ENCODE measurements around the gene WDR75. TPM values are rescaled to one million over a fixed set of nuclear protein-coding genes. Genes with fewer than 3 reads are reported as not detected.

The WDR75 gene
- total and polyA plus RNA-seq, 2 of the 13 experiments (the other 11 are each of a cell fraction or from before 2014, with no cell fraction given), result 63.0 to 74.1 TPM

DNA sequence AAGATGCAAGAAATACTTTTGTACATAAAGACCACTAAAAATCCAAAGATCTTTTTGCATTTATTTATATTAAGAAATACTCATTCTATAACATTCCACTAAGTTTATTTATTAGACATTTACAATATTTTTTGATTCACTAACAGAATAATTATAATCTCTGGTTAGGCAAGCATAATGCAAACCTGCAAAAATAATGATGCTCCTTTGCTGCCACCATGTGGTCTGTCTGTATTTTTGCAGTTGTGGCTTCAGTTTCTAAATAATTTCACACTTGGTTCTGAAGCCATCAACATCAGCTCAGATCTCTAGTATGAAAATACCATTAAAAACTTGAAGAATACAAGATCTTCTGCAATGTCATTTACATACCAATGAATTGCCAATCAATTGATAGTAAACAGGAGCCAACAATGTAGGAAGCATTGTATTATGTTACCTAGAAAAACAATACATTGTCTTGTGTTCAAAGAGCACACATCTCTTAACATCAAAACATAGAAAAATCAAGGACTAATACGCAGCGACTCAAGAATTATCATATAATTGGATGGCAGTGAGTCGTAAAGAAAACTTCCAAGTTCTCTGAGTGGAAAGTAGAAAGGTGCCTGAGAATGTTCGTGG is 28.8 kb upstream of the WDR75 start (continued):
- TF ChIP-seq, protein P1, sequence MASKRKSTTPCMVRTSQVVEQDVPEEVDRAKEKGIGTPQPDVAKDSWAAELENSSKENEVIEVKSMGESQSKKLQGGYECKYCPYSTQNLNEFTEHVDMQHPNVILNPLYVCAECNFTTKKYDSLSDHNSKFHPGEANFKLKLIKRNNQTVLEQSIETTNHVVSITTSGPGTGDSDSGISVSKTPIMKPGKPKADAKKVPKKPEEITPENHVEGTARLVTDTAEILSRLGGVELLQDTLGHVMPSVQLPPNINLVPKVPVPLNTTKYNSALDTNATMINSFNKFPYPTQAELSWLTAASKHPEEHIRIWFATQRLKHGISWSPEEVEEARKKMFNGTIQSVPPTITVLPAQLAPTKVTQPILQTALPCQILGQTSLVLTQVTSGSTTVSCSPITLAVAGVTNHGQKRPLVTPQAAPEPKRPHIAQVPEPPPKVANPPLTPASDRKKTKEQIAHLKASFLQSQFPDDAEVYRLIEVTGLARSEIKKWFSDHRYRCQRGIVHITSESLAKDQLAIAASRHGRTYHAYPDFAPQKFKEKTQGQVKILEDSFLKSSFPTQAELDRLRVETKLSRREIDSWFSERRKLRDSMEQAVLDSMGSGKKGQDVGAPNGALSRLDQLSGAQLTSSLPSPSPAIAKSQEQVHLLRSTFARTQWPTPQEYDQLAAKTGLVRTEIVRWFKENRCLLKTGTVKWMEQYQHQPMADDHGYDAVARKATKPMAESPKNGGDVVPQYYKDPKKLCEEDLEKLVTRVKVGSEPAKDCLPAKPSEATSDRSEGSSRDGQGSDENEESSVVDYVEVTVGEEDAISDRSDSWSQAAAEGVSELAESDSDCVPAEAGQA (IDR thresholded peaks at IDR 0.05; ENCODE audit: low read depth), result no peak
- TF ChIP-seq, protein P1 (CRISPR knock-in tag; IDR thresholded peaks at IDR 0.05; ENCODE audit: borderline replicate concordance), result no peak
- 0 out of 2 replicates have a peak, but pooled peaks have one; percentile 14 for TF ChIP-seq MAFF (IDR thresholded peaks at IDR 0.05; ENCODE audit: low read depth, low read length)
- no peak for TF ChIP-seq MYPOP (CRISPR knock-in tag; IDR thresholded peaks at IDR 0.05)
- TF ChIP-seq BRCA1 (CRISPR knock-in tag; IDR thresholded peaks at IDR 0.05), result no peak
- TF ChIP-seq SOX6 (IDR thresholded peaks at IDR 0.05), result no peak
- TF ChIP-seq SOX6 (CRISPR knock-in tag; IDR thresholded peaks at IDR 0.05), result no peak
- TF ChIP-seq ZNF598 (CRISPR knock-in tag; IDR thresholded peaks at IDR 0.05; ENCODE audit: borderline replicate concordance), result no peak
- no peak for TF ChIP-seq ELF4 (CRISPR knock-in tag; IDR thresholded peaks at IDR 0.05; ENCODE audit: borderline replicate concordance)
- no peak for TF ChIP-seq ZMAT3 (CRISPR knock-in tag; conservative IDR thresholded peaks at IDR 0.05)
- TF ChIP-seq TEAD3 (CRISPR knock-in tag; optimal IDR thresholded peaks at IDR 0.05; ENCODE audit: borderline replicate concordance), result no peak
- TF ChIP-seq MTA3 (CRISPR knock-in tag; IDR thresholded peaks at IDR 0.05), result no peak
- TF ChIP-seq CENPBD1 (CRISPR knock-in tag; IDR thresholded peaks at IDR 0.05; ENCODE audit: borderline replicate concordance, low read depth), result no peak
- TF ChIP-seq, protein P2, sequence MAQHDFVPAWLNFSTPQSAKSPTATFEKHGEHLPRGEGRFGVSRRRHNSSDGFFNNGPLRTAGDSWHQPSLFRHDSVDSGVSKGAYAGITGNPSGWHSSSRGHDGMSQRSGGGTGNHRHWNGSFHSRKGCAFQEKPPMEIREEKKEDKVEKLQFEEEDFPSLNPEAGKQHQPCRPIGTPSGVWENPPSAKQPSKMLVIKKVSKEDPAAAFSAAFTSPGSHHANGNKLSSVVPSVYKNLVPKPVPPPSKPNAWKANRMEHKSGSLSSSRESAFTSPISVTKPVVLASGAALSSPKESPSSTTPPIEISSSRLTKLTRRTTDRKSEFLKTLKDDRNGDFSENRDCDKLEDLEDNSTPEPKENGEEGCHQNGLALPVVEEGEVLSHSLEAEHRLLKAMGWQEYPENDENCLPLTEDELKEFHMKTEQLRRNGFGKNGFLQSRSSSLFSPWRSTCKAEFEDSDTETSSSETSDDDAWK (CRISPR knock-in tag; IDR thresholded peaks at IDR 0.05), result no peak
- TF ChIP-seq, protein P3, sequence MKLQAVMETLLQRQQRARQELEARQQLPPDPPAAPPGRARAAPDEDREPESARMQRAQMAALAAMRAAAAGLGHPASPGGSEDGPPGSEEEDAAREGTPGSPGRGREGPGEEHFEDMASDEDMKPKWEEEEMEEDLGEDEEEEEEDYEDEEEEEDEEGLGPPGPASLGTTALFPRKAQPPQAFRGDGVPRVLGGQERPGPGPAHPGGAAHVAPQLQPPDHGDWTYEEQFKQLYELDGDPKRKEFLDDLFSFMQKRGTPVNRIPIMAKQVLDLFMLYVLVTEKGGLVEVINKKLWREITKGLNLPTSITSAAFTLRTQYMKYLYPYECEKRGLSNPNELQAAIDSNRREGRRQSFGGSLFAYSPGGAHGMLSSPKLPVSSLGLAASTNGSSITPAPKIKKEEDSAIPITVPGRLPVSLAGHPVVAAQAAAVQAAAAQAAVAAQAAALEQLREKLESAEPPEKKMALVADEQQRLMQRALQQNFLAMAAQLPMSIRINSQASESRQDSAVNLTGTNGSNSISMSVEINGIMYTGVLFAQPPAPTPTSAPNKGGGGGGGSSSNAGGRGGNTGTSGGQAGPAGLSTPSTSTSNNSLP (IDR thresholded peaks at IDR 0.05; ENCODE audit: low read depth, low read length), result peak; percentile 23; the same call in 1 of the 2 replicates
- no peak for TF ChIP-seq NFIC (IDR thresholded peaks at IDR 0.05; ENCODE audit: low read length)
- no peak for TF ChIP-seq RFX3 (CRISPR knock-in tag; IDR thresholded peaks at IDR 0.05)
- no peak for TF ChIP-seq TOPORS (CRISPR knock-in tag; IDR thresholded peaks at IDR 0.05)
- no peak for TF ChIP-seq ZFP36 (IDR thresholded peaks at IDR 0.05; ENCODE audit: borderline replicate concordance, low read depth, low read length, partially characterized antibody)
- TF ChIP-seq STAG1 (CRISPR knock-in tag; IDR thresholded peaks at IDR 0.05), result peak; percentile 92
- TF ChIP-seq ZNF230 (CRISPR knock-in tag; IDR thresholded peaks at IDR 0.05), result no peak
